GM06990 (cell line): Measurements from ENCODE around the gene OR51I1.

Experiments used
- DNase-seq: peaks from one replicate; pipeline ENCODE4 v3.0.0-alpha.2; 2011; ENCODE audit not compliant: insufficient read length; ENCODE audit errors: extremely low read depth
- H3K27me3 ChIP-seq: replicated peaks from 2 replicates; pipeline ENCODE4 v1.6.0; 2011; ENCODE audit warnings: low read length; ENCODE audit not compliant: control insufficient read depth, insufficient read depth
- H3K36me3 ChIP-seq: 2 replicates; pipeline ENCODE4 v1.5.1; 2011; ENCODE audit warnings: low read length; ENCODE audit not compliant: control insufficient read depth, insufficient read depth
- H3K4me3 ChIP-seq: replicated peaks from 2 replicates; pipeline ENCODE4 v1.5.1; 2011; ENCODE audit warnings: low read depth, mild to moderate bottlenecking, control low read depth, low read length
- CTCF ChIP-seq: IDR thresholded peaks from 2 replicates; pipeline ENCODE4 v1.5.1; 2011; ENCODE audit warnings: low read length, control low read depth, mild to moderate bottlenecking, inconsistent platforms; ENCODE audit not compliant: insufficient read depth, poor library complexity, severe bottlenecking

Gene OR51I1

GRCh38 chr11:5405173-5405572, 36.1 kb downstream of the OR51I1 start:
- no peak overlapping the region for H3K4me3 ChIP-seq
- H3K27me3 ChIP-seq = no peaks in the 10 kb centered on the region
- TF ChIP-seq CTCF = no peak
- DNase-seq = no peak
- no peaks in the 10 kb centered on the region for H3K36me3 ChIP-seq

- Histone ChIP-seq H3K27me3 (no peaks in the 10 kb centered on the region), H3K36me3 (no peaks in the 10 kb centered on the region), H3K4me3 (no peak overlapping the region)
- no peak for DNase-seq
- no peak for TF ChIP-seq CTCF
Observed at GRCh38 chr11:5398936-5399335, 42.4 kb downstream of the OR51I1 start.

GRCh38 chr11:5394091-5394490, 47.2 kb downstream of the OR51I1 start:
- TF ChIP-seq CTCF = no peak
- DNase-seq = no peak
- Histone ChIP-seq H3K4me3 (no peak overlapping the region), H3K27me3 (no peaks in the 10 kb centered on the region), H3K36me3 (no peaks in the 10 kb centered on the region)
